Memory B cell (primary cell): ENCODE data around the gene TBX15.
A peak's percentile ranks its signal among the peaks of the same experiment; 100 is the strongest.

Source experiments
- ATAC-seq: fragments of 150-1000 bp; cut with Tn5 transposase; 2 replicates; pipeline ENCODE4 v1.10.0; 2021; ENCODE audit warnings: low read depth, mild to moderate bottlenecking, moderate library complexity
- DNase-seq, 2 donors: peaks; one replicate each; pipeline ENCODE4 v3.0.0; 2022; ENCODE audit warnings: low spot score in 2 of 2
- H3K27ac Mint-ChIP-seq: one replicate; pipeline ENCODE4 v1.8.0; 2022; ENCODE audit warnings: mild to moderate bottlenecking, moderate library complexity, mixed read lengths
- H3K27me3 Mint-ChIP-seq: one replicate; pipeline ENCODE4 v1.8.0; 2022; ENCODE audit warnings: mixed read lengths
- H3K36me3 Mint-ChIP-seq: one replicate; pipeline ENCODE4 v1.8.0; 2022; ENCODE audit warnings: mild to moderate bottlenecking, mixed read lengths
- H3K4me1 Mint-ChIP-seq: one replicate; pipeline ENCODE4 v1.8.0; 2022; ENCODE audit warnings: mixed read lengths
- H3K4me3 Mint-ChIP-seq: one replicate; pipeline ENCODE4 v1.8.0; 2022; ENCODE audit warnings: mild to moderate bottlenecking, moderate library complexity, mixed read lengths
- H3K9me3 Mint-ChIP-seq: one replicate; pipeline ENCODE4 v1.8.0; 2022; ENCODE audit warnings: mixed read lengths

Gene TBX15

DNA sequence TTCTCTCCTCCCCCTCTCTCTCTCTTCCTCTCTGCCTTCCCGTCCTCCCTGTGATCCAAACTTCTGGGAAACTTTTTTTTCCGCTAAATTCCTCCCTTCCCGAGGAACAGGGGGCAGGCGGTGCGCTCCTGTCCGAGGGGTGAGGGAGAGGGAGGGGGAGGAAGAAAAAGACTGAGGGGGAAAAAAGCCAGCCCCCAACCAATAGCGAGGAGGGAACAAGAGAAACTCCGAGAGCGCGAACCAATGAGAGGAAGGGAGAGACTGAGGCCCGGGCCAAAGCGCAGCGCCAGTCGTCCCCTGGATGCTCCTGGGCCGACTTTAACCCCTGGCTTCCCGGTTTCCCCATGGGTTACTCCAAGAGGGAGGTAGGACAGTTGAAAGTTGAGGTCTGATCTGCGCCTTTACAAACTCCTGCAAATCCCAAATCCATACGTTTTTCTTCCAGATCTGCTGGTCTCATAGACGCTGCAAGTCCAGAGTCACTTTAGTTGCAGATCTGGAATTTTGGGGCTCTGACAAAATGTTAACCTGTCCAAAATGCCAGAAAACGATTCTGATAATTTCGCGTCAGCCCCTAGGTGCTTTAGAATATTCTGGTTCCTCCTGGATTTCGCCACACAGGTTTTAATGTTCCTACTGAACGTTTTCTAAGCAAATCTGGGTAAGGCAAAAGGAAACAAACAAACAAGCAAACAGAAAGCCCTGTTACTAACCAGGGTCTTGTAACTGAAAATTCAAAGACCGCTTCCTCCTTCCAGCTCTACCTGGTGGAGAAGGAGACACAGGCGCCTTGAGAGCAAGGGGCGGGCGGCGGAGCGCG lies at the start of gene TBX15:
Gene TBX15, minus strand, starts transcription at position 158 of the 820 bp plus-strand sequence. CDS start 548 bp downstream, outside the sequence.
- Mint-ChIP-seq H3K27me3 (peaks cover 44% of the 10 kb centered on the region), H3K27ac (peak within 1 kb of the TSS; percentile 82), H3K9me3 (peaks cover 2% of the 10 kb centered on the region), H3K4me1 (peaks cover 10% of the 10 kb centered on the region), H3K4me3 (peak within 1 kb of the TSS; percentile 60), H3K36me3 (peaks cover 4% of the 10 kb centered on the region)
- no peak for ATAC-seq
- DNase-seq: no peak

- Mint-ChIP-seq H3K27ac (no peak overlapping the region), H3K36me3 (peaks cover 42% of the 10 kb centered on the region), H3K4me1 (no peaks in the 10 kb centered on the region), H3K27me3 (no peaks in the 10 kb centered on the region), H3K9me3 (no peaks in the 10 kb centered on the region), H3K4me3 (no peak overlapping the region)
- DNase-seq: no peak
- no peak for ATAC-seq
Observed at GRCh38 chr1:119034359-119034758, 46.2 kb upstream of the TBX15 start.

GRCh38 chr1:119032986-119033385 lies 44.8 kb upstream of the TBX15 start:
- H3K4me1 Mint-ChIP-seq: no peaks in the 10 kb centered on the region

GRCh38 chr1:119027759-119028158 lies 39.6 kb upstream of the TBX15 start:
- no peak overlapping the region for H3K27ac Mint-ChIP-seq
- ATAC-seq (no peak), DNase-seq (no peak)
- H3K9me3 Mint-ChIP-seq: peaks cover 1% of the 10 kb centered on the region
- H3K27me3 Mint-ChIP-seq: no peaks in the 10 kb centered on the region
- H3K36me3 Mint-ChIP-seq: peaks cover 21% of the 10 kb centered on the region
- no peaks in the 10 kb centered on the region for H3K4me1 Mint-ChIP-seq
- H3K4me3 Mint-ChIP-seq: no peak overlapping the region

More at GRCh38 chr1:119032986-119033385, 44.8 kb upstream of the TBX15 start:
- Mint-ChIP-seq H3K9me3 (no peaks in the 10 kb centered on the region), H3K27me3 (no peaks in the 10 kb centered on the region), H3K36me3 (peaks cover 42% of the 10 kb centered on the region), H3K4me3 (no peak overlapping the region), H3K27ac (no peak overlapping the region)
- DNase-seq: no peak
- ATAC-seq: no peak

DNA sequence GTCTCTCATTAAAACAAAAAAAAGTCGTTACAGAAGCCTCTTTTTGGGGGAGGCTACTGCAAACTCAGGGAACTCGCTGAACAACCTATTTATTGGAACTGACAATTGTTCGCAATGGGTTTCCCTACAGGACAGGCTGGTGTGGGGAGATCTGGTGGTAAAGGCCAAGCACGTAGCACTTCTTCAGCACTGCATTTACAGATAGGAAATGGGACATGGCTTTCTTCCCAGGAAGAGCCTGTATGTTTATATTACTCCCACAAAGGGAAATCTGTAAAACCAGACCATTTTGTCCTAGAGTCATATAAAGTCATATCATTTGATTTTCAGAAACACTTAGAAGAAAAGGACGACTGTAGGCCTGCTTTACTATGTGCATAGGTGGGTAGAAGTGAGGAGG lies 38.8 kb upstream of the TBX15 start:
- no peaks in the 10 kb centered on the region for H3K27me3 Mint-ChIP-seq
- H3K9me3 Mint-ChIP-seq: peaks cover 2% of the 10 kb centered on the region
- no peak for ATAC-seq
- no peaks in the 10 kb centered on the region for H3K4me1 Mint-ChIP-seq
- peaks cover 20% of the 10 kb centered on the region for H3K36me3 Mint-ChIP-seq
- no peak overlapping the region for H3K27ac Mint-ChIP-seq
- no peak overlapping the region for H3K4me3 Mint-ChIP-seq
- no peak for DNase-seq

DNA sequence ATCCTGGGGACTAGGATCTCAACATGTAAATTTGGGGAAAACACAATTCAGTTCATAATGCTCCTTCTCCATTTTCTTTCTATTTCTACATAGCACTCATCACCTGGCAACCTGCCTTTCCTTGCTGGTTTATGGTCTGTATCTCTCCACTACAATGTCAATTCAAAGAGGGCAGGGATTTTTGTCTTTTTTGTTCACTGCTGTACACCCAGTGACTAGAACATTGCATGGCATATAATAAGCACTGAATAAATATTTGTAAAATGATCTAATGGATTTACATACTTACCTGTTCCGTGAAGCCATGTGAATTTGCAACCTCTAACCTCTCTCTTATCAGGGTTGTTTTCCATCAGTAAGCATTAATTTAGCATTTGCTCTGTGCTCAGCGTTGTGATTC lies 27.4 kb upstream of the TBX15 start:
- peaks cover 8% of the 10 kb centered on the region for H3K27me3 Mint-ChIP-seq

GRCh38 chr1:119012383-119012782 lies 24.2 kb upstream of the TBX15 start:
- Mint-ChIP-seq H3K4me1 (peaks cover 6% of the 10 kb centered on the region), H3K9me3 (no peaks in the 10 kb centered on the region), H3K27me3 (peaks cover 20% of the 10 kb centered on the region), H3K27ac (no peak overlapping the region), H3K36me3 (peaks cover 13% of the 10 kb centered on the region), H3K4me3 (no peak overlapping the region)
- ATAC-seq (no peak), DNase-seq (no peak)

More for the DNA sequence above, 27.4 kb upstream of the TBX15 start:
- Mint-ChIP-seq H3K9me3 (peaks cover 6% of the 10 kb centered on the region), H3K27ac (no peak overlapping the region), H3K4me3 (no peak overlapping the region), H3K36me3 (peaks cover 26% of the 10 kb centered on the region), H3K4me1 (no peaks in the 10 kb centered on the region)
- ATAC-seq (no peak), DNase-seq (no peak)

- Mint-ChIP-seq H3K27ac (no peak overlapping the region), H3K9me3 (no peaks in the 10 kb centered on the region), H3K36me3 (peaks cover 13% of the 10 kb centered on the region), H3K4me3 (no peak overlapping the region), H3K4me1 (peaks cover 6% of the 10 kb centered on the region), H3K27me3 (peaks cover 20% of the 10 kb centered on the region)
- ATAC-seq: no peak
- DNase-seq: no peak
Observed at GRCh38 chr1:119011706-119012105, 23.6 kb upstream of the TBX15 start.

DNA sequence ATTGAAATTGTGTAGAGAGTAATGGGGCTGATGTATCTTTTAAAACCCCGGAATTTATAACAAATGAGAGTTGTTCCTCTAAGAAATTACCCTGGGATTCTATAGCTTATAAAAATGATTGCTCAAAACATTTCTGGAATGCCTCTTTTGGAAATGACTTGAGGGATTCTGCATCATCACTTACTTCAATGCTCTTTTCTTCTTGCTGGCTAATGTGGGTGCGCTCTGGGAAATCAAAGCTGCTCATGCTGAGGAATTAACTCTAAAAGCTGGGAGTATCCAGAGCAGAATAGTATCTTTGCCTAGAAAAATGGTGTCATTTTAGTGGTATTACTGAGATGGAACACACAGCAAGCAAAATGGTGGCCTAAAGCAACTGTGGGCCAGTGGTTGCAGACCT lies 23.0 kb upstream of the TBX15 start:
- Mint-ChIP-seq H3K36me3 (peaks cover 13% of the 10 kb centered on the region), H3K9me3 (no peaks in the 10 kb centered on the region), H3K27me3 (peaks cover 22% of the 10 kb centered on the region), H3K4me3 (no peak overlapping the region), H3K27ac (no peak overlapping the region), H3K4me1 (peaks cover 6% of the 10 kb centered on the region)
- DNase-seq (no peak), ATAC-seq (no peak)

DNA sequence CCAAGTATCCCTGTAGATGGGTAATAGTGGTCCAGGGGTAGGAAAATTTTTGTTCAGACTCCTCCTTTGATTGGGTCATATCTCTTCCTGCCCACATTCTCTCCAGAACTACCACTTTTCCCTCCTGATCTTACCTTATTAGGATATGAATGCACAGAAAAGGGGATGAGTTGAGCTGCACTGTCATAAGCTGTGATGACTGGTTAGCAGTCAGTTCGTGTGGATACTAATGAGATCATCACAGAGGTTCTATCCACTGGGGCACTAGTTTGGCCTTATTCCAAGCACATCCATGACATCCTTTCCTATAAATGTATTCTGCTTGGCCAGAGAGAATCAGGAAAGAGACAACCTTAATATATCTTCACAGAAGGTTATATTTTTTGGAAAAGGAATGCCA lies 22.1 kb upstream of the TBX15 start:
- H3K4me3 Mint-ChIP-seq: no peak overlapping the region
- H3K36me3 Mint-ChIP-seq: peaks cover 16% of the 10 kb centered on the region
- peaks cover 27% of the 10 kb centered on the region for H3K27me3 Mint-ChIP-seq
- peaks cover 6% of the 10 kb centered on the region for H3K4me1 Mint-ChIP-seq
- H3K9me3 Mint-ChIP-seq: peaks cover 4% of the 10 kb centered on the region
- H3K27ac Mint-ChIP-seq: no peak overlapping the region
- ATAC-seq (no peak), DNase-seq (no peak)

DNA sequence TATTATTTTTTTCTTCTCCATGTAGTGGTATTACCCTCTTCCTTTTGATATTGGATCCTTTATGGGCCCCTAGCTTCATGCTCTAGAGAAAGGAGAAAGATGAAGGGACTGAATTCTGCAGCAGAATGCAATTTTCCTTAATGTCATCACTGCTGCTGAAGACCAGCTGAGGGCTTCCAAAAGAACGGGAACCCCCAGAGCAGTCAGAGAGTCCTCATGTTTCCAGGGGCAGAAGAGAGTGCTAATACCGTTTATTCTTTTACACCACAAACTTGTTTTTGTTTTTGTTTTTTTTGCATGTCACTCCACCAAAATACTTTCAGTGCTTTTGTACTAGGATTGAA lies 21.1 kb upstream of the TBX15 start:
- DNase-seq (no peak), ATAC-seq (no peak)
- Mint-ChIP-seq H3K4me1 (peaks cover 6% of the 10 kb centered on the region), H3K4me3 (no peak overlapping the region), H3K9me3 (peaks cover 4% of the 10 kb centered on the region), H3K27me3 (peaks cover 26% of the 10 kb centered on the region), H3K27ac (no peak overlapping the region), H3K36me3 (peaks cover 11% of the 10 kb centered on the region)

- peaks cover 4% of the 10 kb centered on the region for H3K9me3 Mint-ChIP-seq
- H3K4me3 Mint-ChIP-seq: peak overlapping the region; percentile 63
- H3K36me3 Mint-ChIP-seq: peaks cover 9% of the 10 kb centered on the region
- ATAC-seq (peak; percentile 60), DNase-seq (no peak)
- H3K4me1 Mint-ChIP-seq: peaks cover 6% of the 10 kb centered on the region
- peaks cover 31% of the 10 kb centered on the region for H3K27me3 Mint-ChIP-seq
- H3K27ac Mint-ChIP-seq: peak overlapping the region; percentile 5
Observed at GRCh38 chr1:119008483-119009311, 20.6 kb upstream of the TBX15 start.

- H3K9me3 Mint-ChIP-seq: peaks cover 4% of the 10 kb centered on the region
- peak overlapping the region; percentile 63 for H3K4me3 Mint-ChIP-seq
- H3K36me3 Mint-ChIP-seq: peaks cover 8% of the 10 kb centered on the region
- ATAC-seq (peak; percentile 17), DNase-seq (no peak)
- H3K27ac Mint-ChIP-seq: no peak overlapping the region
- peaks cover 6% of the 10 kb centered on the region for H3K4me1 Mint-ChIP-seq
- peaks cover 34% of the 10 kb centered on the region for H3K27me3 Mint-ChIP-seq
Observed at GRCh38 chr1:119007670-119008482, 19.7 kb upstream of the TBX15 start.

- Mint-ChIP-seq H3K27me3 (peaks cover 34% of the 10 kb centered on the region), H3K4me3 (no peak overlapping the region), H3K9me3 (peaks cover 4% of the 10 kb centered on the region), H3K4me1 (peaks cover 6% of the 10 kb centered on the region), H3K27ac (no peak overlapping the region), H3K36me3 (peaks cover 6% of the 10 kb centered on the region)
- ATAC-seq (no peak), DNase-seq (no peak)
Observed at GRCh38 chr1:119007339-119007669, 19.2 kb upstream of the TBX15 start.
